GM21423 (cell line): Measurements from ENCODE around the gene CTAGE6.
"Not testable (repeated sequence)": the region's sequence is repeated elsewhere in the genome, so short reads cannot be mapped to it uniquely, and the experiment has no call there.

Experiments
- ATAC-seq: cut with Tn5 transposase; IDR thresholded peaks from one replicate; pipeline ENCODE4 v1.9.1; 2021; ENCODE audit warnings: mild to moderate bottlenecking, moderate library complexity; ENCODE audit not compliant: unreplicated experiment

CTAGE6 gene

GRCh38 chr7:143715543-143716193, 41.8 kb downstream of the CTAGE6 start:
- not testable (repeated sequence) for ATAC-seq

GRCh38 chr7:143714581-143715454, 42.7 kb downstream of the CTAGE6 start:
- ATAC-seq = not testable (repeated sequence)

- ATAC-seq = not testable (repeated sequence)
Observed at GRCh38 chr7:143712381-143712780, 45.1 kb downstream of the CTAGE6 start.

- ATAC-seq = not testable (repeated sequence)
Observed at GRCh38 chr7:143711727-143712324, 45.7 kb downstream of the CTAGE6 start.

GRCh38 chr7:143709895-143710294, 47.6 kb downstream of the CTAGE6 start:
- not testable (repeated sequence) for ATAC-seq
